Dedifferentiated amniotic fluid mesenchymal stem cell (primary cell): ENCODE data around the gene CLIC4.
"Not testable (repeated sequence)": the region's sequence is repeated elsewhere in the genome, so short reads cannot be mapped to it uniquely, and the experiment has no call there.

Experiments
- DNase-seq: peaks from one replicate; pipeline ENCODE4 v3.0.0-alpha.2; 2016; ENCODE audit errors: extremely low spot score

The CLIC4 gene

GRCh38 chr1:24771574-24771973, 26.3 kb downstream of the CLIC4 start:
- no peak for DNase-seq

GRCh38 chr1:24773618-24774017, 28.4 kb downstream of the CLIC4 start:
- no peak for DNase-seq

DNA sequence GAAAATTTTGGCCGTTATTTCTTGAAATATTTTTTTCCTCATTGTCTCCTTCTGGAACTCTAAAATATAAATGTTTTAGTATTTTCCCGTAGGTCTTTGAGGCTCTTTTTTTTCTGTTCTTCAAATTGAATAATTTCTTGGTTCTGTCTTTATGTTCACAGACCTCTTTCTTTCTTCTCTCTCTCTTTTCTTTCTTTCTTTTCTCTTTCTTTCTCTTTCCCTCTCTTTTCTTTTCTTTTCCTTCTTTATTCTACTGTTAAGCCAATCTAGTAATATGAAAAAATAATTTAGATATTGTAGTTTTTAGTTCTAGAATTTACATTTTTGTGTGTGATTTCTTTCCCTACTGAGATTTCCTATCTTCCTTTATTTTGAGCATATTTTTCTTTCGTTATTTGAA, 30.1 kb downstream of the CLIC4 start:
- DNase-seq, result no peak

- DNase-seq, result no peak
Observed at GRCh38 chr1:24775916-24776315, 30.7 kb downstream of the CLIC4 start.

- no peak for DNase-seq
Observed at GRCh38 chr1:24776821-24777220, 31.6 kb downstream of the CLIC4 start.

- DNase-seq, result no peak
Observed at GRCh38 chr1:24778141-24778540, 32.9 kb downstream of the CLIC4 start.

- not testable (repeated sequence) for DNase-seq
Observed at GRCh38 chr1:24779199-24779598, 34.0 kb downstream of the CLIC4 start.

DNA sequence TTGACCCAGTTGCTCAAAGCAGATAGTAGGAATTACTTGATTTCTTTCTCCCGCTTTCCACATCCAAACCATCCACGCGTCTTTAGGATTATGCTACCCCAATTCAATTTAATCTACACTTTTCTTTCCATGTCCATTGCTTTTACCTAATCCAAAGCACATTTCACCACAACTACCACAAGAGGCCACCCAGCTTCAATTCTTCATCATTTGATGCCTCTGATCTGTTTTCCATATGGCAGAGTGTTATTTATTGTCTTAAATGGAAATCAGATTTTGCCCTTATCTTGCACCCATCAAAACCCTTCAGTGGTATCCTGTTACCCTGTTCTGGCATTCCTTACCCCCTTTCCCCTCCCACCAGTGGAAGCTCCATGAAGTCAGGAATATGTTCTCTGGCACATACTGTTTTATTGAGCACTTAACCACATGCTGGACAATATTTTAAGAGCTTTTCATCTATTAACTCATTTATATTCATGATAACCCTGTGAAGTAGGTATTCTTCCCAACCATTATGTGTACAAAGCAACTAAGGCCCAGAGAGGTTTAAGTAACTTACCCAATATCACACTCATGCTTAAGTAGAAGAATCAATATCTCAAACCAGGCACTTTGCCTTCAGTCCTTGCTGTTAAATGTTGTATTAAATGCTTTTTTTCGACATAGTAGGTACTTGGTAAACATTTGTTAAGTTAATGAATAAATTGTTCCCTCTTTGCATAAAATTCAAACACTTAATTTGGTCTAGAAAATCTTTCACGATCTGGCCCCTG, 34.6 kb downstream of the CLIC4 start:
- DNase-seq, result no peak

DNA sequence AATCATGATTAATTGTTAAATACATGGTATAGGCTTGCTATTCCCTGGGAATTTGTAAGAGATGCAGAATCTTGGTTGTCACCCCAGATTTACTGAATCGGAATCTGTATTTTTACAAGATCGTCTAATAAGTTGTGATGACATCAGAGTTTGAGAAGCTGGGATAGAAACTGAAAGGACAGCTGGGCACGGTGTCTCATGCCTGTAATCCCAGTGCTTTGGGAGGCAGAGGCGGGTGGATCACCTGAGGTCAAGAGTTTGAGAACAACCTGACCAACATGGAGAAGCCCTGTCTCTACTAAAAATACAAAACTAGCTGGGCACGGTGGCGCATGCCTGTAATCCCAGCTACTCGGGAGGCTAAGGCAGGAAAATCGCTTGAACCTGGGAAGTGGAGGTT, 35.4 kb downstream of the CLIC4 start:
- DNase-seq, result not testable (repeated sequence)

- no peak for DNase-seq
Observed at GRCh38 chr1:24782689-24783088, 37.4 kb downstream of the CLIC4 start.

DNA sequence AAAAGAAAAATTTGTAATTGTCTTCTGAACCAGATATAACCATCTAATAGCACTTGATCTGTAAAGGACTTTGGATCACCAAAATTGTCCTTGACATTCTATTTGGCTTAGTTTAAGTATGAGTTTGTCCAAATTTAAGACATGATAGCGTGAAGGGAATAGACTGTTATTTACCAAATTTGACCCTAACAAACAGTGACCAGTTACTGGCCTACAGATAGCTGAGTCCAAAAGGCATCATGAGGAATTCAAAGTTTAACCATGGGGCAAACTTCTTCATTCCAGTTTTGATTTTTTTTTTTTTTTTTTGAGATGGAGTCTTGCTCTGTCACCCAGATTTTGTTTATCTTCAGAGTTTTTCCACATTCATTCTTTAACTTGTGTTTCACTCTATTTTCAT, 38.5 kb downstream of the CLIC4 start:
- DNase-seq, result no peak

DNA sequence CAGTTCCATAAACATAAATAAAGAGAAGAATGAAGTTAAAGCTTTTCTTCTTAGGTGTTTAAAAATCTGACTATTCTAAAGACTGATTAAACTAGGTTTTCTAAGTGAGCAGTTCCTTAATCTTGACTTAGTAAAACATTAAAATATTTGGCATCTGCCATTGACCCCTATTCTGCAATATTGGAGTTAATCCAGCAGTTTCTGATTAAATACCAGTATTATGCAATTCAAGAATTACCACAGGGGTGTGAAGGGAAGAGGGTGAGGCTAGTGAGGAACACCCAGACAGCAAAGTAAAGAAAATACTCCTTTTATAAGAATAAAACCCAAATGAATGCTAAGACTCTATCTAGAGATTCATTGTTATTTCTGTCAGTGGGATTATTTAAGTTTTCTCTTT, 40.9 kb downstream of the CLIC4 start:
- no peak for DNase-seq

DNA sequence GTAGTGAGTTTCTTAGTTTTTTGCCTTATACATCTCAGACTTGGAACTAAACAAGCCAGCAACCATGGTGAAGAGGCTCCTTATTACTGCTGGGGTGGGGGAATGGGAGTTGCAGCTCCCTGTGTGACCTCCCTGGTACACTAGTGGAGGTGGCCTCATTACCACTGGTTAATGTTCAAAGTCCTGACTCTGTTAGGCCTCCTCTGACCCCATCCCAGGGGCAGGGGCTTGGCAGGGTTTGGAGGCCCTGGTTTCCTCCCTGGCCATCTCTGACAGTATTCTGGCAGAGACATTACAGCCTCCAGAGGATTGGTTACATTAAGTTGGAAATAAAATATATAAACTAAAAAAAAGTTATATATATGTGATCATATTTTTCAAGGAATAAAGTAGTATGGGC, 45.2 kb downstream of the CLIC4 start:
- DNase-seq, result no peak

DNA sequence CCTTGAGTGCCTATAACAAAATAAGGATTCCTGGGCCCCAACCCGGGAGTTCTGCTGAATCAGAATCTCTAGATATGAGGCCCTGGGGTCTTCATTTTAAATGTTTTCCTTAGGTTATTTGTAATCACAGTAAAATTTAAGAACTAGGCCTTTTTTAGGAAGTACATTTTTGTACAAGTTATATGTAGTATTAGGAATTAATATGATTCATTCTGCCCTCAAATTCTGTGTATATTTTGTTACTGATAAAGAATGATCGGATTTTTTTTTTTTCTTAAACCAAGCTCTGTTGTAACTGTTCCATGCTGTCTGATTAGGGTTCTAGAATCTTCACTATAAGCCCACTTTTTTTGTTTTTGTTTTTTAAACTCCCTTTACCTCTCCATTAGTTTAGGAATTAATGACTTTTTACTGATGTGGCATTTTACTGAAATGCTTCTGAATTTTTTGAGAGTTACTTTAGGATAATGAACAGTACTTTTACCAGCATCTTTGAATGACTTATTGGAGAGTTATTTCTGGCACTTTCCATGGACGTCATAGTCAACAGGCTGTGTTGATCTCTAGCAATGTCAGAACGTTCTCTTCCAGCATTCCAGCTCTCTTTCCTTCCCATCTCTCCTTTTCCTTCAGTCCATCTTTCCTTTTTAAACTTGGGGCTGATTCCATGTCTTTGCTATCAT, 48.3 kb downstream of the CLIC4 start:
- DNase-seq, result peak; percentile 61

DNA sequence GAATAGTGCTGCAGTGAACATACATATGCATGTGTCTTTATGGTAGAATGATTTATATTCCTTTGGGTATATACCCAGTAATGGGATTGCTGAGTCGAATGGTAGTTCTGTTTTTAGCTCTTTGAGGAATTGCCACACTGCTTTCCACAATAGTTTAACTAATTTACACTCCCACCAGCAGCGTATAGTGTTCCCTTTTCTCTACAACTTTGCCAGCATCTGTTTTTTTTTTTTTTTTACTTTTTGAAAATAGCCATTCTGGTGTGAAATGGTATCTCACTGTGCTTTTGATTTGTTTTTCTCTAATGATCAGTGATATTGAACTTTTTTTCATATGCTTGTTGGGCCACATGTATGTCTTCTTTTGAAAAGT, 48.9 kb downstream of the CLIC4 start:
- not testable (repeated sequence) for DNase-seq

GRCh38 chr1:24795236-24795635, 50.0 kb downstream of the CLIC4 start:
- DNase-seq, result no peak

- DNase-seq, result no peak
Observed at GRCh38 chr1:24796524-24796923, 51.3 kb downstream of the CLIC4 start.

- DNase-seq, result not testable (repeated sequence)
Observed at GRCh38 chr1:24799242-24799641, 54.0 kb downstream of the CLIC4 start.

GRCh38 chr1:24801176-24801575, 55.9 kb downstream of the CLIC4 start:
- no peak for DNase-seq

DNA sequence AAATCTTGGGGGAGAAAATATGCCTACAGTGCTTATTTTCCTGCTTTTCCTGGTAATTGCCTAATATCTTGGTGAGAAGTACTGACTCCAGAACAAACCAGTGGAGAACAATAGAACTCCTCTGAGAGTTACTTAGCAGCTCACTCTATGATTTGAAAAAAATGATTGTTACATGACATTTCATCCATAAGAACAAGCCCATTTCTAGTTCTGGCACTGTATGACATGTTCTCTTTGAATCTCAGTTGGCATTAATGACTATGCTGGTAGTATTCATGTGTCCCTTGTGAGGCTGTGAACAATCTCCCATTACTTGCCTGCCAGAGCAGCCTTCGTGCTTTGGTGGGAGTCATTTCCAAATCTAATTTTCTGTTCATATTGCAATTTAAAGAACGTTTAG, 58.0 kb downstream of the CLIC4 start:
- DNase-seq, result no peak

DNA sequence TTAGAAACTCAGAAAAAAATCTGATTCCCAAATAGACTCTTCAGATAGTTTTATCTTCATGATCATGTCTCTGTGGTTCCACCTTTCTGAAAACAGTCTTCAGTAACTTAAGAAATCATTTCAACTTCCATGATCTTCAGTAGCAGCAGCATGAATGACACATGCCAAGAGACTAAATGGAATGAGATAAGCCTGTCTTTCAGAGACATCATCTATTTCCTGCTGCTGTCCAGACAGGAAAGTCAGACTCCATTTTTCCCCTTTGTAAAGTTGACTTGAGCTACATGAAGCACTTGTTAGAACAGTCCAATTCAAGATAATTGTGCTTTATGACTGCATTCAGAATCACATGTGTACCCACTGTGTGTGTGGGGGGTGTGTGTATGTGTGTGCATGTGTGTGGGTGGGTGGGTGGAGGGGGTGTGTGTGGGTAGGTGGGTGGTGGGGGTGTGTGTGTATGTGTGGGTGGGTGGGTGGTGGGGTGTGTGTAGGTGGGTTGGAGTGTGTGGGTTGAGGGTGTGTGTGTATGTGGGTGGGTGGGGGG, 58.8 kb downstream of the CLIC4 start:
- no peak for DNase-seq

GRCh38 chr1:24805534-24806301, 60.5 kb downstream of the CLIC4 start:
- DNase-seq, result peak; percentile 38
